Neural crest cell (in vitro differentiated cells): ENCODE data around the gene PANK1. TPM values are rescaled to one million over a fixed set of nuclear protein-coding genes. Genes with fewer than 3 reads are reported as not detected.

ENCODE experiments used
- DNase-seq: peaks from one replicate; pipeline ENCODE4 v3.0.0; 2021; ENCODE audit warnings: low read depth, mixed read lengths, low spot score
- H3K27ac Mint-ChIP-seq: one replicate; pipeline ENCODE4 v1.8.0; 2021; ENCODE audit warnings: mild to moderate bottlenecking, mixed read lengths; ENCODE audit not compliant: unreplicated experiment
- H3K27me3 Mint-ChIP-seq: 2 replicates; pipeline ENCODE4 v1.8.0; 2021; ENCODE audit warnings: low read depth, mild to moderate bottlenecking, mixed read lengths
- H3K36me3 Mint-ChIP-seq: 2 replicates; pipeline ENCODE4 v1.8.0; 2021; ENCODE audit warnings: low read depth, mild to moderate bottlenecking, mixed read lengths
- H3K4me1 Mint-ChIP-seq: 2 replicates; pipeline ENCODE4 v1.8.0; 2021; ENCODE audit warnings: mixed read lengths
- H3K4me3 Mint-ChIP-seq: one replicate; pipeline ENCODE4 v1.8.0; 2021; ENCODE audit warnings: mild to moderate bottlenecking, mixed read lengths
- H3K9me3 Mint-ChIP-seq: 2 replicates; pipeline ENCODE4 v1.8.0; 2021; ENCODE audit warnings: mixed read lengths
- CTCF ChIP-seq: fragments of 200-600 bp; sonication (generic); conservative IDR thresholded peaks from 2 replicates; pipeline ENCODE4 v1.5.0; 2021; ENCODE audit warnings: antibody characterized with exemption, mild to moderate bottlenecking
- total RNA-seq: library from RNA; stranded (reverse); gene quantifications from 2 replicates; pipeline ENCODE4 v1.2.1, GENCODE V29; 2021

The PANK1 gene
- total RNA-seq, 1 donor from 2014 or later = 46.9 TPM

- H3K36me3 Mint-ChIP-seq = peaks cover 2% of the 10 kb centered on the region
- no peaks in the 10 kb centered on the region for H3K27me3 Mint-ChIP-seq
- H3K27ac Mint-ChIP-seq = no peak overlapping the region
- no peaks in the 10 kb centered on the region for H3K4me1 Mint-ChIP-seq
- no peak for DNase-seq
- no peak for TF ChIP-seq CTCF
- H3K4me3 Mint-ChIP-seq = no peak overlapping the region
- H3K9me3 Mint-ChIP-seq = no peaks in the 10 kb centered on the region
These were observed 39.6 kb upstream of the PANK1 start for GRCh38 chr10:89684604-89685003.

DNA sequence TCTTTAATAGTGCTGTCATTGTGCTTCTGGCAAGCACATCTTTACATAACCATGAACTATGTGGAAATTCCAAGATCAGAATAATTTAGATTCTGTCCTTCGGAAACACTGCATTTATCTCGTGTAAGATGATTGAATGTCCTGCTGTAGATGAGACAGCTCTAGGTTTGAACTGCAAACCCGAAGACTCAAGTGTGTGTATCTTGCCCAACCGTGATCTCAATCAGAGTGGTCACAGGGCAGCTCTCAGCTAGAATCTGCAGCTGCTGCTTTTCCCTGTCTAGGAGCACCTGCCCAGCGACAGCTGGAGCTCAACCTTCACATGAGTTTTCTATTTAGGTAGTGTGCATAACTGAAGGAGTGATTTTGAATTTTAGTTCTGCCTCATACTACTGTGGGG, 38.8 kb upstream of the PANK1 start:
- DNase-seq = no peak
- peaks cover 2% of the 10 kb centered on the region for H3K36me3 Mint-ChIP-seq
- no peak overlapping the region for H3K4me3 Mint-ChIP-seq
- no peaks in the 10 kb centered on the region for H3K27me3 Mint-ChIP-seq
- no peak for TF ChIP-seq CTCF
- no peaks in the 10 kb centered on the region for H3K9me3 Mint-ChIP-seq
- no peak overlapping the region for H3K27ac Mint-ChIP-seq
- no peaks in the 10 kb centered on the region for H3K4me1 Mint-ChIP-seq

DNA sequence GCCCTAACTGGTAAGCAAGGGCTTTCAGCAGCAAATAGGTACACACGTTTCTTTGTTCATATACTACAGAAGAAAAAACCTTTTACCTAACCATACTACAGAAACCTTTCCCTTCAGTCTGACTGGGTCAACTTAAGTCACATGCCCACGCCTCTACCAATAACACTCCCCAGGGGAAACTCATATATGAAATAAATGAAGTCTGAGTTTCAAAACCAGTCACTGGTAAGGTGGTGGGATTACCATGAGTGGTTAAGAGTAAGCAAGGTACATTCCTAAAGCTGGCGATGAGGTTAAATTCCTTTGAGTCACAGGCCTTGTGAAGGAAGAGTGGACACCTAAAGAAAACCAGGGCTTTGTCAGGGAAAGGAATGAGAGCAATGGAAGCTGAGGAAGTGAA, 34.9 kb upstream of the PANK1 start:
- Mint-ChIP-seq H3K4me1 (peaks cover 4% of the 10 kb centered on the region), H3K36me3 (no peaks in the 10 kb centered on the region), H3K27ac (no peak overlapping the region), H3K27me3 (no peaks in the 10 kb centered on the region), H3K9me3 (no peaks in the 10 kb centered on the region), H3K4me3 (no peak overlapping the region)
- TF ChIP-seq CTCF = no peak
- no peak for DNase-seq

DNA sequence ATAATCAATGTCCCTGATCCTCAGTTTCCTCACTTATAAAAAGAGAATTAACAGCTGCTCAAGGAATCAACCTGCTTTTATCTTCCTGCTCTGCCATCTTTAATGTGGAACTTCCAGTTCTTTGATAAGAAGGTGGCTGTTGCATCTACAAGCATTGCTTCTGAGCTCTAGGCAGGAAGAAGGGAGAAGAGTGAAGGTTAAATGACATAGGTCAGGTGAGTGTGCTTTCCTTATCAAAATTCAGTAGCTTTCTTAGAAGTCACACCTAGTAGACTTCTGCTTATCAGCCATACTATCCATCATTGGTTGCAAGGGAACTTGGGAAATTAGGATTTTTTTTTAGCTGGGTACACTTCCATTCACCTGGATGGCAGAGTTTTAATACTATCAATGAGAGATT, 32.3 kb upstream of the PANK1 start:
- Mint-ChIP-seq H3K4me3 (no peak overlapping the region), H3K4me1 (peaks cover 8% of the 10 kb centered on the region), H3K27me3 (no peaks in the 10 kb centered on the region), H3K9me3 (no peaks in the 10 kb centered on the region), H3K36me3 (no peaks in the 10 kb centered on the region), H3K27ac (no peak overlapping the region)
- no peak for TF ChIP-seq CTCF
- no peak for DNase-seq

GRCh38 chr10:89670926-89671325, 25.9 kb upstream of the PANK1 start:
- Mint-ChIP-seq H3K36me3 (no peaks in the 10 kb centered on the region), H3K4me1 (peaks cover 25% of the 10 kb centered on the region), H3K4me3 (no peak overlapping the region), H3K9me3 (no peaks in the 10 kb centered on the region), H3K27me3 (no peaks in the 10 kb centered on the region), H3K27ac (no peak overlapping the region)
- DNase-seq = no peak
- TF ChIP-seq CTCF = no peak

DNA sequence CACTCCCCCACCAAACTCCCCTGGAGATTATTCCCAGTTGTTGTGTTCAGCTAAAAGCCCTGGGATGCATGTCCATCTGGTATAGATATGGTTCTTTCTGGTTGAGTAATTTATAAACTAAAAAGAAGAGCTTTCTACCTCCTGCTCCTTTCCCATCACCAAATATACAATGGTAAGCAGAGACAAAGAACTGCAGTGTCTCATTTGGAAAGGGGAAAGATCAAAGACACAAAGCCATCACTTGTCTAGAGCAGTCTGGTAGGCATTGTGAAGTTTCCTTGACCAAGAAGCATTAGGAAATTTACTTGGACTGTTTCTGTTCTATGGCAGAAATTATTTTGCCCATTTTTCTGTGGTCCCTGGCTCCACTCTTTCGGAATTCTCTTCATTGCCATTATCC, 24.9 kb upstream of the PANK1 start:
- Mint-ChIP-seq H3K4me1 (peaks cover 21% of the 10 kb centered on the region), H3K36me3 (no peaks in the 10 kb centered on the region), H3K27ac (no peak overlapping the region), H3K9me3 (no peaks in the 10 kb centered on the region), H3K27me3 (no peaks in the 10 kb centered on the region), H3K4me3 (no peak overlapping the region)
- TF ChIP-seq CTCF = no peak
- DNase-seq = no peak
